ENCODE measurements around the gene CCDC177.

DNA sequence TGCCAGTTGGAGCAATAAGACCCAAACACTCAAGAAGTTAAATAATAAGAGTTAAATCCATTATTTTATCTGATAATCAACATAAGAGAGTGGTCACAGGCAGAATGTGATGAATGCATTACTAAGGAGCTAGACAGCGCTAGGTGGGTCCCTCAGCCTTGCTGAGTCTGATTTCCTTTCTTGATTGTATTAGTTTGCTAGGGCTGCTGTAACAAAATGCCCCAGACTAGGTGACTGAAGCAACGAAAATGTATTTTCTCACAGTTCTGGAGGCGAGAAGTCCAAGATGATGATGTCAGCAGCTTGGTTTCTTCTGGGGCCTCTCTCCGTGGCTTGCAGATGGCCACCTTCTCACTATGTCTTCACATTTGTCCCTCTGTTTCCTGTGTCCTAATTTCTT, 8.2 kb upstream of the CCDC177 start:
- TF ChIP-seq EZH2phosphoT487 (IDR thresholded peaks at IDR 0.05; ENCODE audit: insufficient read depth, low read depth): no peak
- no peak for TF ChIP-seq EZH2 (IDR thresholded peaks at IDR 0.05; ENCODE audit: insufficient read depth, poor library complexity, severe bottlenecking)
